C4-2B (cell line): ENCODE results near the gene FRMD7.
A peak's percentile ranks its signal among the peaks of the same experiment; 100 is the strongest.

Experiments
- H3K27ac ChIP-seq: fragments of 450-650 bp; 2 replicates; pipeline ENCODE4 v1.5.1; 2017
- CTCF ChIP-seq: fragments of 450-650 bp; conservative IDR thresholded peaks from 2 replicates; pipeline ENCODE4 v1.5.1; 2017; ENCODE audit warnings: mild to moderate bottlenecking
- ZFX ChIP-seq: fragments of 450-650 bp; IDR thresholded peaks from 2 replicates; pipeline ENCODE4 v1.6.1; 2017

Gene FRMD7

GRCh38 chrX:132077414-132077813 lies 50.4 kb downstream of the FRMD7 start:
- no peak overlapping the region for H3K27ac ChIP-seq
- TF ChIP-seq CTCF (no peak), ZFX (no peak)

GRCh38 chrX:132071254-132071653 lies 56.6 kb downstream of the FRMD7 start:
- TF ChIP-seq CTCF, result peak; percentile 48
- no peak for TF ChIP-seq ZFX
- H3K27ac ChIP-seq, result no peak overlapping the region

- no peak for TF ChIP-seq ZFX
- TF ChIP-seq CTCF, result no peak
- H3K27ac ChIP-seq, result no peak overlapping the region
Observed at GRCh38 chrX:132068405-132068804, 59.4 kb downstream of the FRMD7 start.

- TF ChIP-seq ZFX (no peak), CTCF (no peak)
- H3K27ac ChIP-seq, result no peak overlapping the region
Observed at GRCh38 chrX:132063862-132064261, 64.0 kb downstream of the FRMD7 start.

- no peak overlapping the region for H3K27ac ChIP-seq
- TF ChIP-seq ZFX, result no peak
- TF ChIP-seq CTCF, result no peak
Observed at GRCh38 chrX:132063334-132063733, 64.5 kb downstream of the FRMD7 start.

GRCh38 chrX:132059973-132060540 lies 67.8 kb downstream of the FRMD7 start:
- TF ChIP-seq CTCF, result no peak
- TF ChIP-seq ZFX, result no peak
- H3K27ac ChIP-seq, result peak overlapping the region; percentile 84

GRCh38 chrX:132058975-132059374 lies 68.8 kb downstream of the FRMD7 start:
- H3K27ac ChIP-seq, result no peak overlapping the region
- TF ChIP-seq CTCF, result no peak
- no peak for TF ChIP-seq ZFX
